Panc1 (cell line): Measurements from ENCODE around the gene ZSCAN22.

Experiments
- CTCF ChIP-seq: fragments of 450-650 bp; IDR thresholded peaks from 2 replicates; pipeline ENCODE4 v1.5.1; 2017; ENCODE audit warnings: mild to moderate bottlenecking
- POLR2AphosphoS5 ChIP-seq: IDR thresholded peaks from 2 replicates; pipeline ENCODE4 v1.6.1; 2012; ENCODE audit warnings: mild to moderate bottlenecking, low read depth, low read length, moderate library complexity
- REST ChIP-seq, 2 experiments: IDR thresholded peaks; 2 replicates each; pipeline ENCODE4 v1.6.1; 2011 to 2012; ENCODE audit warnings: low read depth in 2 of 2, control low read depth in 1 of 2, low read length in 1 of 2, mild to moderate bottlenecking in 1 of 2, moderate library complexity in 1 of 2; ENCODE audit not compliant: insufficient read depth in 1 of 2
- SIN3A ChIP-seq: IDR thresholded peaks from 2 replicates; pipeline ENCODE4 v1.6.1; 2012; ENCODE audit warnings: low read depth, mild to moderate bottlenecking, low read length, moderate library complexity, borderline replicate concordance; ENCODE audit not compliant: insufficient read depth
- TCF7L2 ChIP-seq: IDR thresholded peaks from 2 replicates; pipeline ENCODE4 v1.6.1; 2011; ENCODE audit warnings: mild to moderate bottlenecking, low read depth, low read length, inconsistent platforms

- TF ChIP-seq CTCF (no peak), POLR2AphosphoS5 (no peak), REST (IDR thresholded peaks at IDR 0.05; ENCODE audit: insufficient read depth in 1 of 2, low read depth in 2 of 2, low read length in 1 of 2) (no peak), SIN3A (no peak), TCF7L2 (no peak)
These were observed 11.2 kb upstream of the ZSCAN22 start for GRCh38 chr19:58315580-58315979.
